SKM-1 (cell line): ENCODE data around the gene ADAM11.
"Not testable (repeated sequence)": the region's sequence is repeated elsewhere in the genome, so short reads cannot be mapped to it uniquely, and the experiment has no call there.

Experiments
- DNase-seq: peaks from one replicate; lab custom pipeline; 2025; ENCODE audit not compliant: unreplicated experiment; lab: John Stamatoyannopoulos, UW

ADAM11 gene, protein sequence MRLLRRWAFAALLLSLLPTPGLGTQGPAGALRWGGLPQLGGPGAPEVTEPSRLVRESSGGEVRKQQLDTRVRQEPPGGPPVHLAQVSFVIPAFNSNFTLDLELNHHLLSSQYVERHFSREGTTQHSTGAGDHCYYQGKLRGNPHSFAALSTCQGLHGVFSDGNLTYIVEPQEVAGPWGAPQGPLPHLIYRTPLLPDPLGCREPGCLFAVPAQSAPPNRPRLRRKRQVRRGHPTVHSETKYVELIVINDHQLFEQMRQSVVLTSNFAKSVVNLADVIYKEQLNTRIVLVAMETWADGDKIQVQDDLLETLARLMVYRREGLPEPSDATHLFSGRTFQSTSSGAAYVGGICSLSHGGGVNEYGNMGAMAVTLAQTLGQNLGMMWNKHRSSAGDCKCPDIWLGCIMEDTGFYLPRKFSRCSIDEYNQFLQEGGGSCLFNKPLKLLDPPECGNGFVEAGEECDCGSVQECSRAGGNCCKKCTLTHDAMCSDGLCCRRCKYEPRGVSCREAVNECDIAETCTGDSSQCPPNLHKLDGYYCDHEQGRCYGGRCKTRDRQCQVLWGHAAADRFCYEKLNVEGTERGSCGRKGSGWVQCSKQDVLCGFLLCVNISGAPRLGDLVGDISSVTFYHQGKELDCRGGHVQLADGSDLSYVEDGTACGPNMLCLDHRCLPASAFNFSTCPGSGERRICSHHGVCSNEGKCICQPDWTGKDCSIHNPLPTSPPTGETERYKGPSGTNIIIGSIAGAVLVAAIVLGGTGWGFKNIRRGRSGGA

DNA sequence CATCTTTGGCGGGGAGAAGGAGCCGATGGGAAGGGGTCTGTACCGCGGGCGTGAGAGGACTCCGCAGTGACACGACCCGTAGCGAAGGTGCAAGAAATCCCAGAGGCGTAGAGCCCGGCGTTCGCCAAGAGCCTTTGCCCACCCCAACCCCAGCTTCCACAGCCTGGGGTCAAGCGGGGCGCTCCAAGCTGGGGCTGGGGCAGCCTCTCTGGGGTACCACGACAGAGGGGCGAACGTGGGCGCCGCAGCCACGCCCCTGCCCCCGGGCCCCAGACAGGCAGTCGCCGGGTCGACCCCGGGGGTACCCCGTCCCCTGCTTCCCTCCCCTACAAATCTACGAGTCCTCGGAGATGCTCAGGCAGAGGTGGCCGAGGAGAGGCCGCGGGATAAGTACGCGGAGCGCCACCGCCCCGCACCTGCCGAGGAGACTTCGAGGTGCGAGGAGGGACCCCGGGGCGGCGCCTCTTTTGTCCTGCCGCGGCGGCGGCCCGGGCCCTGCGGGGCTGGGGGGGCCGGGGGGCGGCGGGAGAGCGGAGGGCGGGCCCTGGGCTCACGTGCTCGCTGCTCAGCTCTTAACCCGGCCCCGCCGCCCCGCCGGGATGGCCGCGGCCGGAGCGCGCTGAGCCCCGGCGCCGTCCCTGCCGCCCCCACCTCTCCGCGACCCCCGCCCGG lies at the start of gene ADAM11:
TSS of gene ADAM11 (plus strand) at position 575 of the 672 bp plus-strand sequence. CDS start 212 bp downstream, outside the sequence.
- no peak for DNase-seq

DNA sequence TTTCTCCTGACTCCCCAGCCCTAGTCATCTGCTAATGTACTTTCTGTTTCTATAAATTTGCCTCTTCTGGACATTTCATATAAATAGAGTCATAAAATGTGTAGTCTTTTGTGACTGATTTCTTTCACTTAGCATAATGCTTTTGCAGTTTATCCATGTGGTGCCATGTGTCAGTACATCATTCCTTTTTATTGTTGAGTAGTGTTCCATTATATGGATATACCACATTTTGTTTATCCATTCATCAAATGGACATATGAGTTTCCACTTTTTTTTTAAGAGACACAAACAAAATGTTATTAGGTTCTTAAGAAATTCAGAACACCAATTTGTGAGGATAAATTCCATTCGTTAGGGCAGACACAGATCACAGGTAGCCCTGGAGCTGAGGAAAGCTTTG lies 39.3 kb upstream of the ADAM11 start:
- DNase-seq = no peak

DNA sequence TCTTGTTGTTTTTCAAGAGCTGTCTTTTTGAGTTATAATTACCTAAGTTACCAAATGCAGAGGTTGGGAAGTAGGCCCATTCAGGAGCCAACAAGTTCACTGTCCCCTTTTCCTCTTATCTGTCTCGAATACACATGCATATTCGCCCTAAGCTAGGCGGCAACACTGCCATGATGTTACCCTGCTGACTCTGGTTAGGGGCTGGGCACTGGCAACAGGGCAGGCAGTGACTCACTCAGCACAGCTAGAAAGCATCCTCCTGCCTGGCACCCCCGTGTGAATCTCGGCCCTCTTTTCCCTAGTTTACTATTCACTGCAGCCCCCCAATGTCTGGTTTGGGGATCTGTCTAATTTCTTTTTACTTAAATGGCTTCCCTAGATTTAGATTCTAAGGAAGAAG lies 36.5 kb upstream of the ADAM11 start:
- DNase-seq = no peak

- not testable (repeated sequence) for DNase-seq
Measured at GRCh38 chr17:44726121-44726520, 32.7 kb upstream of the ADAM11 start.

DNA sequence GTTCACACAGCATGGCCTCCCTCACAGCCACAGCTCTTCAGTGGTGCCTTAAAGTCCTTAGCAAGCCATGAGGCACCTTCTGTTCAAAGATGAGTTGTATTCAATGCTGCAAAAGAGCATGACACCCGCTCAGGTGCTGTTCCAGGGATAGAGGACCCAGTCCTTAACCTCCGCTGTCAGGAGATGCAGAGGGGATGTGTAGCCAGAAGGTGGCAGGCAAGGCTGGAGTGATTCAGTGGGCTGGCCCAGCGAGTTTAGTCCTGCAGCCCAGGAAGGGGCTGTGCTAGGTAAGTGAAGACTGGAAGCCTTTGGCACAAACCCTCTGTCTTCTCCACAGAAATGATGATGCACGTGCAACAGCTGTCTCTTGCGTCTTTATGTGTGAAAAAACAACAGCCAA lies 25.0 kb upstream of the ADAM11 start:
- DNase-seq = no peak

GRCh38 chr17:44734272-44734671 lies 24.5 kb upstream of the ADAM11 start:
- no peak for DNase-seq

DNA sequence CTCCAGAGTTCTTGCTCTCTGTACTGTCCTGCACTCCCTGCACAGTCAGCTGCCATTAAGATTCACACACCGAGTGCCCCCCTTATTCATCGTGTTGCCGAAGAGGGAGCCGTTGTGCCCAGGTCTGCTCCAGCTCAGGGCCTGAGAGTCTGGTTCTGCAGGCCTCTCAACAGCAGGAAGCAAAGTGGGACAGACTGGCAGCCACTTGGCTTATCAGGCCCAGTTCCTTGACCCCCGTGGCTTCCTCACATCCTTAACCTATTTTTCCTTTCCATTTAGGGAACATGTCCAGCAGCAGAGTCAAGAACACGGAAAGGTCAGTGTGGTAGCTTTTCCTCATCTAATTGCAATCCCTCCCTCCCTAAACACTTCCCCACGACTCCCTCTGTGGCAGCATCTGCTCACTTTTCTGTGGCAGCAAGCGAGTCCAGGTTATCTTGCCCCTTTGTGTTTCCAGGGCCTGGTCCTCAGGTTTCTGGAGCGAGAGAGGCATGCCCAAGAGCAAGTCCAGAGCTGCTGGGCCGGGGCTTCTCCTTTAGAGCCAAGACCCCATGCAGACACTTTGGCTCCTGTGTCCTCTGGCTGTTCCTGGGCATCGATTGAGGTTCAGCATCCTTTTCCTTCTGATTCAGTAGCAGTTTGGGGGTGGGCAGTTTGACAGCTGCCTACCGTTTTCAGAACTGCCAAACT lies 22.1 kb upstream of the ADAM11 start:
- DNase-seq = no peak

DNA sequence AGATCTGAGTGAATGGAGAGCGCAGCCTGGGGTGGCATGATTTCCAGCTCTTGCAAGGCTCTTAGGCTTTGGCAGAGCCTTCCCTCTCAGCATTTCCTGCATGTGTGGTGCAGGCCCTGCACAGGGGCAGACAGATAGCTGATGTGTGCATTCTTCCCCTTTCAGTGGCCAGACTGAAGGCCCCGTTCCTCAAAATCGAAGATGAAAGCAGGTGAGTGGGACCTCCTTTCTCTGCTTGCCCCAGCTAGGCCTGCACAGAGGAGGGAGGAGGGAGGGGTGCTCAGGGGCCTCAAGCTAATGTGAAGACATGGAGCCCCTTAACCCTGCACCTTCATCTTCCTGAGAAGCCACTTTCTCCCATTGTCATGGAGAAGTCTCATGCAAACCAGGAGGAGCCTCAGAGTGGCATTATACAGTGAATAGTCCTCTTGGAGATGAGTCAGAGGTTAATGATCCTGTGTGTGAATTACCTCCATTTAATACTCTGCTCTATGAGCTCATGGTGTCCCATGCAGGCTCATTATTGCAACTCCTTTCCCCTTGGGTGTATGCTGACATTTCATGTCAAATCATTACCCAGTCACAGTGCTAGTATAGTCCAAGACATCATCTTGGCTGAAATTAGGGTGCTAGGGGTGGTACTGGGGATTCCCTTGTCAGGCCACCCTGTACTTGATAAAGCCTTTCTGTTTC lies 20.4 kb upstream of the ADAM11 start:
- no peak for DNase-seq

GRCh38 chr17:44741316-44741715 lies 17.5 kb upstream of the ADAM11 start:
- no peak for DNase-seq

DNA sequence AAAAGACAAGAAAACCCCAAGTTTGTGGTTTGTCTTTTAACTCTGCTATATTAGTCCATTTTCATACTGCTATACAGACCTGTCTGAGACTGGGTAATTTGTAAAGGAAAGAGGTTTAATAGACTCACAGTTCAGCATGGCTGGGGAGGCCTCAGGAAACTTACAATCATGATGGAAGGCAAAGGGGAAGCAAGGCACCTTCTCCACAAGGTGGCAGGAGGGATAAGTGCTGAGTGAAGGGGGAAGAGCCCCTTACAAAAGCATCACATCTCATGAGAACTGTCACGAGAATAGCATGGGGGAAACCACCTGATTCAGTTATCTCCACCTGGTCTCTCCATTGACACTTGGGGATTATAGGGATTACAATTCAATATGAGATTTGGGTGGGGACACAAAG lies 13.5 kb upstream of the ADAM11 start:
- DNase-seq = no peak

- DNase-seq = not testable (repeated sequence)
Measured at GRCh38 chr17:44745738-44746137, 13.1 kb upstream of the ADAM11 start.

DNA sequence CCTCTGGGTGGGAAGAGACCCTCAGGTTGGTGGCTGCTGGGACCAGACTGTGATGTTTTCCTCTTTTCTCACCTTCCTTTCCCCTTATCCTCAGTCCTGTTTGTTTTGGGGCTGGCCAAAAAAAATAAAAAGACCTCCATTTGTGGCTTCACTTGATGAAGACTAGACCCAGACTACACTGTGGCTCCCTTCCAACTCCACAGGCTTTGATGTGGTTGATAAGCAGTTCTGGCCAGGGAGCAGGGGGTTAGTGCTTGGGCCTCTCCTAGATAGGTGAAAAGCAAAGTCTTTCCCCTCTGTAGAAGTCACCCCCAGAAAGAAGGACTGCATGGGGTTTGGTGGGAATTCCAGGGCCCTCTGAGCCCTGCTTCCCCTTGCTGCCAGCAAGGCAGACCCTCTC lies 11.2 kb upstream of the ADAM11 start:
- no peak for DNase-seq

GRCh38 chr17:44749076-44749979 lies 9.5 kb upstream of the ADAM11 start:
- no peak for DNase-seq

- no peak for DNase-seq
Measured at GRCh38 chr17:44749980-44750318, 8.8 kb upstream of the ADAM11 start.

- DNase-seq = no peak
Measured at GRCh38 chr17:44751331-44751730, 7.5 kb upstream of the ADAM11 start.

- DNase-seq = no peak
Measured at GRCh38 chr17:44751806-44752205, 7.0 kb upstream of the ADAM11 start.

GRCh38 chr17:44752953-44753861 lies 5.6 kb upstream of the ADAM11 start:
- no peak for DNase-seq

GRCh38 chr17:44754276-44754675 lies 4.5 kb upstream of the ADAM11 start:
- no peak for DNase-seq

DNA sequence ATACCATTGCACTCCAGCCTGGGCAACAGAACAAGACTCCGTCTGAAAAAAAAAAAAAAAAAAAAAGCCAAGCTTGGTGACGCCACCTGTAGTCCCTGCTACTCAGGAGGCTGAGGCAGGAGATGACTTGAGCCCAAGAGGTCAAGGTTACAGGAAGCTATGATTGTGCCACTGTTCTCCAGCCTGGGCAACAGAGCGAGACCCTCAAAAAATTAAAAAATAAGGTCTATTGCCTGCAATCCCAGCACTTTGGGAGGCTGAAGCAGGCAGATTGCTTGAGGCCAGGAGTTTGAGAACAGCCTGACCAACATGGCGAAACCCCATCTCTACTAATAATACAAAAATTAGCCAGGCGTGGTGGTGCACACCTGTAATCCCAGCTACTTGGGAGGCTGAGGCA lies 3.6 kb upstream of the ADAM11 start:
- not testable (repeated sequence) for DNase-seq
